GM12878 (cell line): ENCODE results near the gene PLEKHG2. TPM values are rescaled to one million over a fixed set of nuclear protein-coding genes. Genes with fewer than 3 reads are reported as not detected.

Experiments used
- ASH2L ChIP-seq: fragments of 300-600, 200-600 bp; sonication (generic); IDR thresholded peaks from 2 replicates; pipeline ENCODE4 v1.6.1; 2017; ENCODE audit warnings: low read depth, mild to moderate bottlenecking, borderline replicate concordance
- BACH1 ChIP-seq: fragments of 450-650 bp; IDR thresholded peaks from 2 replicates; pipeline ENCODE4 v1.6.1; 2017; ENCODE audit warnings: mild to moderate bottlenecking, borderline replicate concordance
- BCLAF1 ChIP-seq: fragments of 450-650 bp; IDR thresholded peaks from 2 replicates; pipeline ENCODE4 v1.6.1; 2017; ENCODE audit warnings: antibody characterized with exemption, mild to moderate bottlenecking, moderate library complexity
- BHLHE40 ChIP-seq, 2 experiments: fragments of 450-650 bp in 1 of 2; IDR thresholded peaks; 2 replicates each; pipeline ENCODE4 v1.6.1; 2011 to 2017; ENCODE audit warnings: low read depth in 2 of 2, borderline replicate concordance in 1 of 2, improper control_type of control experiment in 1 of 2, low read length in 1 of 2, mild to moderate bottlenecking in 1 of 2
- HDAC6 ChIP-seq: fragments of 200-600 bp; sonication (generic); IDR thresholded peaks from one replicate; pipeline ENCODE4 v1.8.0; 2017; ENCODE audit warnings: antibody characterized with exemption; ENCODE audit not compliant: unreplicated experiment
- MYC ChIP-seq: IDR thresholded peaks from 2 replicates; pipeline ENCODE4 v1.6.1; 2011; ENCODE audit warnings: mild to moderate bottlenecking, low read length, moderate library complexity, inconsistent platforms; ENCODE audit not compliant: insufficient read depth, insufficient replicate concordance, insufficient read length, severe bottlenecking
- NFIC ChIP-seq: IDR thresholded peaks from 2 replicates; pipeline ENCODE4 v1.6.1; 2012; ENCODE audit warnings: low read depth, mild to moderate bottlenecking, inconsistent platforms, low read length, moderate library complexity
- NFXL1 ChIP-seq: fragments of 450-650 bp; IDR thresholded peaks from 2 replicates; pipeline ENCODE4 v1.6.1; 2017; ENCODE audit warnings: antibody characterized with exemption, mild to moderate bottlenecking, borderline replicate concordance
- USF2 ChIP-seq: IDR thresholded peaks from 2 replicates; pipeline ENCODE4 v1.6.1; 2011; ENCODE audit warnings: low read depth, low read length, improper control_type of control experiment, borderline replicate concordance
- ZNF24 ChIP-seq: fragments of 450-650 bp; IDR thresholded peaks from 2 replicates; pipeline ENCODE4 v1.6.1; 2017; ENCODE audit warnings: antibody characterized with exemption, mild to moderate bottlenecking
- ZNF687 ChIP-seq: fragments of 450-650 bp; IDR thresholded peaks from 2 replicates; pipeline ENCODE4 v1.6.1; 2017; ENCODE audit warnings: mild to moderate bottlenecking, moderate library complexity
- polyA plus RNA-seq, 11 experiments: library from polyadenylated mRNA; depleted of rRNA in 4 of 11; unstranded in 6 of 11; stranded (reverse) in 5 of 11; fragments of >200 nt; fragmentation: Nextera tagmentation in 4 of 11; fragmentation: Illumina TruSeq in 1 of 11; extraction: Ambion mirVana in 4 of 11; extraction: Trizol in 1 of 11; gene quantifications; 1 replicate in 1 of 11; 2 replicates in 10 of 11; pipeline versions ENCODE4 v1.2.1 to v1.2.3, GENCODE V29; 2011 to 2016; ENCODE audit warnings: inconsistent platforms in 2 of 11, missing spikeins in 2 of 11, low read depth in 1 of 11
- total RNA-seq, 4 experiments: library from RNA; depleted of rRNA in 3 of 4; stranded (reverse); fragments of >200 nt in 3 of 4; fragmentation: Illumina TruSeq in 1 of 4; extraction: Trizol in 1 of 4; gene quantifications; 2 replicates each; pipeline versions ENCODE4 v1.2.1 to v1.2.3, GENCODE V29; 2013 to 2021

PLEKHG2 gene
- total and polyA plus RNA-seq, 10 of the 15 experiments (the other 5 are each of a cell fraction or from before 2014, with no cell fraction given) = 3.0 to 62.5 (median 17.2) TPM

GRCh38 chr19:39410017-39410830 lies 2.2 kb upstream of the PLEKHG2 start (continued):
- peak; percentile 85; the same call in 1 of the 2 replicates for TF ChIP-seq ZNF687
- TF ChIP-seq MYC = no peak
- no peak for TF ChIP-seq NFXL1
- TF ChIP-seq ZNF24 = no peak
- no peak for TF ChIP-seq NFIC
- peak; percentile 98 for TF ChIP-seq BACH1
- TF ChIP-seq ASH2L = no peak
- peak; percentile 29 for TF ChIP-seq HDAC6
- TF ChIP-seq BHLHE40 (IDR thresholded peaks at IDR 0.05; ENCODE audit: borderline replicate concordance in 1 of 2, low read depth in 2 of 2, low read length in 1 of 2) = peak; percentile 62 to 81
- TF ChIP-seq USF2 = no peak
- no peak for TF ChIP-seq BCLAF1
